Mesenchymal stem cell (in vitro differentiated cells and primary cell): ENCODE data around the gene PTGIR.

ENCODE experiments used
- DNase-seq: peaks from one replicate; pipeline ENCODE4 v3.0.0-alpha.2; 2013
- H2AFZ ChIP-seq: one replicate; pipeline ENCODE4 v1.6.1; 2013; ENCODE audit warnings: low read depth, mild to moderate bottlenecking, control low read depth, inconsistent platforms, low read length, moderate library complexity
- H2AK5ac ChIP-seq: 2 replicates; pipeline ENCODE4 v1.6.1; 2013; ENCODE audit warnings: low read length, moderate library complexity, mild to moderate bottlenecking, inconsistent platforms; ENCODE audit not compliant: severe bottlenecking
- H2BK120ac ChIP-seq: one replicate; pipeline ENCODE4 v1.6.1; 2013; ENCODE audit warnings: low read depth, mild to moderate bottlenecking, inconsistent platforms, low read length, moderate library complexity
- H2BK12ac ChIP-seq, 2 experiments: one replicate each; pipeline ENCODE4 v1.6.1; 2013; ENCODE audit warnings: inconsistent platforms in 2 of 2, low read length in 2 of 2, mild to moderate bottlenecking in 2 of 2, moderate library complexity in 2 of 2, control low read depth in 1 of 2
- H2BK15ac ChIP-seq: one replicate; pipeline ENCODE4 v1.6.1; 2013; ENCODE audit warnings: mild to moderate bottlenecking, low read depth, inconsistent platforms; ENCODE audit not compliant: poor library complexity, severe bottlenecking
- H2BK5ac ChIP-seq: 2 replicates; pipeline ENCODE4 v1.6.1; 2013; ENCODE audit warnings: low read depth, mild to moderate bottlenecking, low read length, control low read depth, inconsistent platforms; ENCODE audit not compliant: poor library complexity, severe bottlenecking
- H3K14ac ChIP-seq, 2 experiments: one replicate each; pipeline ENCODE4 v1.6.1; 2013; ENCODE audit warnings: inconsistent platforms in 2 of 2, low read length in 2 of 2, control low read depth in 1 of 2, mild to moderate bottlenecking in 1 of 2, moderate library complexity in 1 of 2
- H3K18ac ChIP-seq, 2 experiments: one replicate each; pipeline ENCODE4 v1.6.1; 2013; ENCODE audit warnings: inconsistent platforms in 2 of 2, low read length in 2 of 2, control low read depth in 1 of 2, low read depth in 1 of 2, mild to moderate bottlenecking in 1 of 2
- H3K23ac ChIP-seq, 2 experiments: one replicate each; pipeline ENCODE4 v1.6.1; 2013; ENCODE audit warnings: inconsistent platforms in 2 of 2, low read length in 2 of 2, mild to moderate bottlenecking in 2 of 2, moderate library complexity in 2 of 2, control low read depth in 1 of 2
- H3K27ac ChIP-seq: 2 replicates; pipeline ENCODE4 v1.5.1; 2013; ENCODE audit warnings: mild to moderate bottlenecking, moderate library complexity, low read length, control low read depth, inconsistent platforms; ENCODE audit not compliant: poor library complexity, severe bottlenecking
- H3K27me3 ChIP-seq, 2 experiments: 2 replicates each; pipeline versions ENCODE4 v1.6.1 to v1.7.0; 2013; ENCODE audit warnings: low read length in 2 of 2, mild to moderate bottlenecking in 2 of 2, moderate library complexity in 2 of 2, control low read depth in 1 of 2, inconsistent platforms in 1 of 2; ENCODE audit not compliant: control insufficient read depth in 1 of 2, insufficient read depth in 1 of 2
- H3K36me3 ChIP-seq, 2 experiments: 2 replicates each; pipeline versions ENCODE4 v1.6.1 to v1.7.0; 2013; ENCODE audit warnings: low read length in 2 of 2, control low read depth in 1 of 2, inconsistent platforms in 1 of 2, low read depth in 1 of 2, mild to moderate bottlenecking in 1 of 2; ENCODE audit not compliant: insufficient read depth in 2 of 2, control insufficient read depth in 1 of 2
- H3K4ac ChIP-seq, 2 experiments: one replicate each; pipeline ENCODE4 v1.6.1; 2013; ENCODE audit warnings: inconsistent platforms in 2 of 2, low read length in 2 of 2, mild to moderate bottlenecking in 2 of 2, moderate library complexity in 2 of 2, control low read depth in 1 of 2, low read depth in 1 of 2
- H3K4me1 ChIP-seq: 2 replicates; pipeline ENCODE4 v1.6.1; 2013; ENCODE audit warnings: low read depth, low read length, control low read depth; ENCODE audit not compliant: control insufficient read depth, insufficient read depth
- H3K4me2 ChIP-seq: 2 replicates; pipeline ENCODE4 v1.6.1; 2013; ENCODE audit warnings: low read length, mild to moderate bottlenecking, inconsistent platforms; ENCODE audit not compliant: poor library complexity, severe bottlenecking
- H3K4me3 ChIP-seq, 2 experiments: 2 replicates each; pipeline versions ENCODE4 v1.5.1 to v1.7.0; 2013; ENCODE audit warnings: low read length in 2 of 2, mild to moderate bottlenecking in 2 of 2, control low read depth in 1 of 2, low read depth in 1 of 2; ENCODE audit not compliant: insufficient read depth in 1 of 2
- H3K79me1 ChIP-seq: replicated peaks from 2 replicates; pipeline ENCODE4 v1.6.1; 2013; ENCODE audit warnings: mild to moderate bottlenecking, control low read depth, low read length, inconsistent platforms; ENCODE audit not compliant: poor library complexity, severe bottlenecking
- H3K9ac ChIP-seq: 2 replicates; pipeline ENCODE4 v1.7.0; 2013; ENCODE audit warnings: mild to moderate bottlenecking, low read length, moderate library complexity
- H3K9me3 ChIP-seq: 2 replicates; pipeline ENCODE4 v1.7.0; 2013; ENCODE audit warnings: mild to moderate bottlenecking, low read length; ENCODE audit not compliant: control insufficient read depth
- H4K8ac ChIP-seq: one replicate; pipeline ENCODE4 v1.6.1; 2013; ENCODE audit warnings: inconsistent platforms, mild to moderate bottlenecking, low read length, moderate library complexity
- H4K91ac ChIP-seq: one replicate; pipeline ENCODE4 v1.6.1; 2013; ENCODE audit warnings: mild to moderate bottlenecking, low read length, inconsistent platforms
- WGBS: methylation state at CpG from one replicate; pipeline ENCODE4 v1.1.7; 2013; ENCODE audit warnings: mixed read lengths; 5-methylcytosine and 5-hydroxymethylcytosine counted together

The PTGIR gene

DNA sequence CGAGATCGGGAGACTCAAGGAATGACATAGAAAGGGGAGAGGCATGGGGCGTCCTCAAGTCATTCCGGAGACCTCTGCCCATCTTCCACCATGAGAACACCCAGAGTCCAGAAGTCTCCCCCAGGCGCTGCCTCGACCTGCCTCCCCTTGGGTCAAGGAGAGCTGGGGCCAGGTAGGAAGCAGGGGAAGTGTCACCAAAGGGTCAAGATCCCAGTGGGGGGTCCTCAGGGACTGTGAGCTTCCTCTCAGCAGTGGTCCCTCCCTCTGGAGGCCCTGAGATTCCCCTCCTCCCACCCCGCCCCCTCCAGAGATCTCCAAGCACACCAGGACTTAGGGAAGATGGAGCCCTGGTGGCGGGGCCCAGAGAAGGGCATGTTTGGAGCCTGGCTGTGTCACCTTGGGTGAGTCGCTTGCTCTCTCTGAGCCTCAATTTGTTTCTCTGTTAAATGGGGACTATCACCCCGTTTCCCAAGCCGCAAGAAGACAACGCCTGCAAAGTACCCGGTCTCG is 35.2 kb upstream of the PTGIR start:
- Histone ChIP-seq H2AK5ac (no peak overlapping the region), H3K18ac (peak overlapping the region; percentile 77 to 86), H3K9ac (peak overlapping the region; percentile 74), H2AFZ (no peak overlapping the region), H2BK12ac (peak overlapping the region in 1 of 2 experiments; percentile 79), H4K8ac (peak overlapping the region; percentile 84), H3K27me3 (peaks cover 0 to 23% of the 10 kb centered on the region in 2 experiments), H3K36me3 (no peaks in the 10 kb centered on the region), H4K91ac (peak overlapping the region; percentile 88), H2BK15ac (peak overlapping the region; percentile 64), H3K79me1 (no peaks in the 10 kb centered on the region), H2BK120ac (peak overlapping the region; percentile 77), H3K23ac (no peak overlapping the region), H2BK5ac (no peak overlapping the region), H3K4ac (peak overlapping the region; percentile 24 to 89), H3K4me3 (peak overlapping the region in 1 of 2 experiments; percentile 79), H3K4me2 (peak overlapping the region; percentile 93), H3K9me3 (no peaks in the 10 kb centered on the region), H3K4me1 (peaks cover 19% of the 10 kb centered on the region), H3K14ac (peak overlapping the region in 1 of 2 experiments; percentile 79), H3K27ac (no peak overlapping the region)
- 3% methylated on average over 10 of the region's 14 CpGs for WGBS
- DNase-seq = peak; percentile 65

GRCh38 chr19:46659151-46660007 is 34.5 kb upstream of the PTGIR start:
- H3K36me3 ChIP-seq = no peaks in the 10 kb centered on the region
- peak overlapping the region; percentile 26 for H2BK15ac ChIP-seq
- H2AK5ac ChIP-seq = no peak overlapping the region
- no peaks in the 10 kb centered on the region for H3K79me1 ChIP-seq
- peaks cover 0 to 26% of the 10 kb centered on the region in 2 experiments for H3K27me3 ChIP-seq
- peak overlapping the region; percentile 88 for H4K91ac ChIP-seq
- no peak overlapping the region for H3K27ac ChIP-seq
- peak overlapping the region; percentile 29 for H2BK120ac ChIP-seq
- peak overlapping the region; percentile 21 to 79 for H3K4me3 ChIP-seq
- H3K4me1 ChIP-seq = peaks cover 19% of the 10 kb centered on the region
- H3K18ac ChIP-seq = peak overlapping the region; percentile 77 to 86
- peak overlapping the region; percentile 89 to 96 for H3K4ac ChIP-seq
- WGBS = under 1% methylated on average over 18 of the region's 28 CpGs
- H3K14ac ChIP-seq = peak overlapping the region; percentile 65 to 79
- DNase-seq = peak; percentile 61
- H3K9ac ChIP-seq = peak overlapping the region; percentile 74
- peak overlapping the region; percentile 84 for H4K8ac ChIP-seq
- H3K4me2 ChIP-seq = peak overlapping the region; percentile 93
- peak overlapping the region; percentile 36 for H2AFZ ChIP-seq
- no peaks in the 10 kb centered on the region for H3K9me3 ChIP-seq
- peak overlapping the region; percentile 94 to 98 for H2BK12ac ChIP-seq
- H2BK5ac ChIP-seq = no peak overlapping the region
- peak overlapping the region; percentile 36 to 52 for H3K23ac ChIP-seq

DNA sequence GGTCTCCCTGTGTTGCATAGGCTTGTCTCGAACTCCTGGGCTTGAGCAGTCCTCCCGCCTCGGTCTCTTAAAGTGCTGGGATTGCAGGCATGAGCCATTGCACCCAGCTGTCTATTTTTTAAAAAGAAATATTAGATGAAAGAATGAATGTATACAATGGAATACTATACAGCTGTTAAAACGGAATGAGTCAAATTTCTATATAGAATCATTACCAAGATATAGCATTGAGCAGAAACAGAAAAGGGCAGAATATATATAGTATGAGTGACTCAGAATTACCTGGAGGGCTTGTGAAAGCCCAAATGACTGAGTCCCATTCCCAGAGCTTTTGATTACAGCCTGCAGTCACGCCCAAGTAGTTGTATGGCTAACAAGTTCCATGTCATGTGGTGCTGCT is 31.7 kb upstream of the PTGIR start:
- no peak for DNase-seq
- H3K36me3 ChIP-seq = no peaks in the 10 kb centered on the region
- H3K23ac ChIP-seq = no peak overlapping the region
- H3K27me3 ChIP-seq = peaks cover 0 to 29% of the 10 kb centered on the region in 2 experiments
- H2BK5ac ChIP-seq = no peak overlapping the region
- no peaks in the 10 kb centered on the region for H3K9me3 ChIP-seq
- peaks cover 17% of the 10 kb centered on the region for H3K4me1 ChIP-seq
- H3K9ac ChIP-seq = no peak overlapping the region
- H3K4me3 ChIP-seq = no peak overlapping the region
- 91% methylated on average over 4 of the region's 5 CpGs for WGBS
- H3K18ac ChIP-seq = no peak overlapping the region
- no peak overlapping the region for H2BK15ac ChIP-seq
- no peak overlapping the region for H2AK5ac ChIP-seq
- no peak overlapping the region for H3K14ac ChIP-seq
- no peak overlapping the region for H4K8ac ChIP-seq
- no peak overlapping the region for H2AFZ ChIP-seq
- H3K4ac ChIP-seq = no peak overlapping the region
- H2BK12ac ChIP-seq = no peak overlapping the region
- no peak overlapping the region for H3K4me2 ChIP-seq
- H3K79me1 ChIP-seq = no peaks in the 10 kb centered on the region
- no peak overlapping the region for H2BK120ac ChIP-seq
- H3K27ac ChIP-seq = no peak overlapping the region
- no peak overlapping the region for H4K91ac ChIP-seq

- WGBS = 32% methylated on average over 14 of the region's 16 CpGs
- Histone ChIP-seq H3K79me1 (no peaks in the 10 kb centered on the region), H4K91ac (no peak overlapping the region)
Observed at GRCh38 chr19:46654621-46655152, 29.8 kb upstream of the PTGIR start.

More at GRCh38 chr19:46654621-46655152, 29.8 kb upstream of the PTGIR start:
- no peaks in the 10 kb centered on the region for H3K36me3 ChIP-seq
- H3K9ac ChIP-seq = no peak overlapping the region
- no peak overlapping the region for H3K18ac ChIP-seq
- no peak overlapping the region for H2BK5ac ChIP-seq
- H3K4me3 ChIP-seq = no peak overlapping the region
- no peak overlapping the region for H3K4ac ChIP-seq
- peaks cover 6% of the 10 kb centered on the region for H3K4me1 ChIP-seq
- no peaks in the 10 kb centered on the region for H3K9me3 ChIP-seq
- no peak overlapping the region for H2BK120ac ChIP-seq
- H2BK15ac ChIP-seq = no peak overlapping the region
- no peak overlapping the region for H3K14ac ChIP-seq
- no peak overlapping the region for H2AFZ ChIP-seq
- H3K27ac ChIP-seq = no peak overlapping the region
- peak overlapping the region; percentile 45 for H4K8ac ChIP-seq
- peak overlapping the region in 1 of 2 experiments; percentile 39 for H2BK12ac ChIP-seq
- H2AK5ac ChIP-seq = no peak overlapping the region
- DNase-seq = no peak
- H3K23ac ChIP-seq = no peak overlapping the region
- no peak overlapping the region for H3K4me2 ChIP-seq
- peaks cover 0 to 20% of the 10 kb centered on the region in 2 experiments for H3K27me3 ChIP-seq
